Loucy (cell line): ENCODE data around the gene PARP8.

ENCODE experiments used
- CTCF ChIP-seq: fragments of 200-600 bp; sonication (generic); conservative IDR thresholded peaks from 2 replicates; pipeline ENCODE4 v1.5.1; 2014; ENCODE audit warnings: mild to moderate bottlenecking, antibody characterized with exemption, low read length
- EZH2phosphoT487 ChIP-seq: fragments of 200-600 bp; IDR thresholded peaks from 2 replicates; pipeline ENCODE4 v1.6.1; 2018; ENCODE audit warnings: antibody characterized with exemption, mild to moderate bottlenecking, moderate library complexity, borderline replicate concordance

DNA sequence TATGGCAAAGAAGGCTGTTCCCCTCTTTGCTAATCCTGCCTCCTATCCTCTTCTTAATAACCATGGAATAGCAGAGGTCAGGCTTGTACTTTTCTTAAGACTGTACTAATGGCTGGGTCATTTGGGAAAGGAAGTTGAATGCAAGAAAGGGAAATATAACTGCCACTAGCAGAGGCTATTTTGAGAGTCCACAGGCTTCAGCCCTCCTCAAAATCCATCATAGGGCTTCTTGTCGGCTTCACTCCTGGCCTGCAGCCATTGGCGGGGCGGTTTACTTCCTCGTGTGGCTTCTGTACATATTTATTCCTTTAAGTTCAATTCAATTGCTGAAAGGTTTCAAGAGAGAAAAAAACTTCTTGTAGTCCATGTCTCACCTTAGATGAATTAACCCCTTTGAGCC is 2.8 kb upstream of the PARP8 start:
- no peak for TF ChIP-seq CTCF
- no peak for TF ChIP-seq EZH2phosphoT487
